A673 (cell line): ENCODE data around the gene BTNL2. TPM values are rescaled to one million over a fixed set of nuclear protein-coding genes. Genes with fewer than 3 reads are reported as not detected.
A peak's percentile ranks its signal among the peaks of the same experiment; 100 is the strongest.

Experiments
- BruUV-seq: library from RNA; stranded (reverse); fragments of 400-500 nt; replicated peaks from 2 replicates; lab custom pipeline; 2021; lab: Mats Ljungman, UMichigan
- CTCF ChIA-PET: fragments of 300-600 bp; sonication (Branson Sonifier 250); formaldehyde crosslinking; loops from one replicate; lab custom pipeline; 2022; ENCODE audit warnings: antibody characterized with exemption; lab: Charles Lee
- POLR2A ChIA-PET: fragments of 300-600 bp; sonication (Branson Sonifier 250); formaldehyde crosslinking; loops from one replicate; lab custom pipeline; 2022; ENCODE audit warnings: antibody characterized with exemption; ENCODE audit not compliant: low non-redundant PET; lab: Charles Lee
- DNase-seq: peaks from one replicate; pipeline ENCODE4 v3.0.0-alpha.2; 2015; ENCODE audit warnings: low spot score
- H3K27ac ChIP-seq: fragments of 200-600 bp; sonication (generic); 2 replicates; pipeline ENCODE4 v1.5.1; 2016; ENCODE audit warnings: mixed run types, low read depth, mild to moderate bottlenecking, mixed read lengths, antibody characterized with exemption, low read length; ENCODE audit not compliant: poor library complexity, severe bottlenecking
- H3K27me3 ChIP-seq: fragments of 200-600 bp; sonication (generic); replicated peaks from 2 replicates; pipeline ENCODE4 v1.6.1; 2017; ENCODE audit warnings: mixed run types, low read depth, mild to moderate bottlenecking, mixed read lengths, antibody characterized with exemption, low read length; ENCODE audit not compliant: insufficient read depth, poor library complexity
- H3K36me3 ChIP-seq: fragments of 200-600 bp; sonication (generic); 2 replicates; pipeline ENCODE4 v1.6.1; 2016; ENCODE audit warnings: mixed run types, mild to moderate bottlenecking, mixed read lengths, antibody characterized with exemption, low read length; ENCODE audit not compliant: insufficient read depth, poor library complexity, severe bottlenecking
- H3K4me1 ChIP-seq: fragments of 200-600 bp; sonication (generic); 2 replicates; pipeline ENCODE4 v1.6.1; 2017; ENCODE audit warnings: mixed run types, mild to moderate bottlenecking, mixed read lengths, antibody characterized with exemption, low read length; ENCODE audit not compliant: insufficient read depth, poor library complexity, severe bottlenecking
- H3K4me3 ChIP-seq: fragments of 200-600 bp; sonication (generic); 2 replicates; pipeline ENCODE4 v1.5.1; 2016; ENCODE audit warnings: low read depth, mixed run types, mild to moderate bottlenecking, mixed read lengths, low read length; ENCODE audit not compliant: poor library complexity, severe bottlenecking
- H3K9me3 ChIP-seq: fragments of 200-600 bp; sonication (generic); 2 replicates; pipeline ENCODE4 v1.6.1; 2016; ENCODE audit warnings: mixed run types, low read depth, mild to moderate bottlenecking, mixed read lengths, antibody characterized with exemption, low read length; ENCODE audit not compliant: poor library complexity, severe bottlenecking
- CTCF ChIP-seq: fragments of 300-800, 200-600 bp; sonication (generic); conservative IDR thresholded peaks from 2 replicates; pipeline ENCODE4 v1.5.1; 2017; ENCODE audit warnings: low read depth, mild to moderate bottlenecking, antibody characterized with exemption, low read length, moderate library complexity, mixed read lengths
- EZH2 ChIP-seq: fragments of 200-600 bp; sonication (generic); IDR thresholded peaks from 2 replicates; pipeline ENCODE4 v1.6.1; 2017; ENCODE audit warnings: borderline replicate concordance, low read depth, mild to moderate bottlenecking, mixed read lengths, antibody characterized with exemption, low read length; ENCODE audit not compliant: poor library complexity, severe bottlenecking
- intact Hi-C: fragments of 100-400 bp; cut with micrococcal nuclease; formaldehyde crosslinking; loops from one replicate; pipeline ENCODE4 v1.10.0; 2022; ENCODE audit not compliant: unreplicated experiment
- total RNA-seq: library from RNA; stranded (reverse); gene quantifications from 2 replicates; pipeline ENCODE4 v1.2.3, GENCODE V29; 2021

BTNL2 gene
- total RNA-seq, 1 experiment from 2014 or later = not detected

GRCh38 chr6:32393665-32394420 is 13.1 kb downstream of the BTNL2 start:
- CTCF ChIA-PET = no interaction called here
- no peaks in the 10 kb centered on the region for H3K4me1 ChIP-seq
- peak; percentile 61 for DNase-seq
- no peak overlapping the region for H3K27ac ChIP-seq
- no peaks in the 10 kb centered on the region for H3K27me3 ChIP-seq
- TF ChIP-seq EZH2 (no peak), CTCF (0 out of 2 replicates have a peak, but pooled peaks have one; percentile 17)
- POLR2A ChIA-PET = interaction anchor here (0.6 kb wide), 1 partner anchor 10 kb away, joined by 3 read pairs; no protein-coding TSS in a partner anchor
- no peaks in the 10 kb centered on the region for H3K36me3 ChIP-seq
- BruUV-seq = no TSS peak
- no peak overlapping the region for H3K4me3 ChIP-seq
- H3K9me3 ChIP-seq = no peaks in the 10 kb centered on the region
- intact Hi-C loops = no loop called here

- TF ChIP-seq CTCF (no peak), EZH2 (no peak)
- intact Hi-C loops = no loop called here
- no peaks in the 10 kb centered on the region for H3K9me3 ChIP-seq
- no peak overlapping the region for H3K4me3 ChIP-seq
- CTCF ChIA-PET = no interaction called here
- no peaks in the 10 kb centered on the region for H3K4me1 ChIP-seq
- DNase-seq = no peak
- H3K27me3 ChIP-seq = no peaks in the 10 kb centered on the region
- H3K36me3 ChIP-seq = no peaks in the 10 kb centered on the region
- POLR2A ChIA-PET = no interaction called here
- no peak overlapping the region for H3K27ac ChIP-seq
- no TSS peak for BruUV-seq
Measured at GRCh38 chr6:32391505-32391904, 15.5 kb downstream of the BTNL2 start.

- H3K4me3 ChIP-seq = no peak overlapping the region
- no peak for DNase-seq
- no TSS peak for BruUV-seq
- POLR2A ChIA-PET = no interaction called here
- CTCF ChIA-PET = no interaction called here
- H3K27me3 ChIP-seq = no peaks in the 10 kb centered on the region
- no peaks in the 10 kb centered on the region for H3K36me3 ChIP-seq
- no peak overlapping the region for H3K27ac ChIP-seq
- no peak for TF ChIP-seq EZH2
- intact Hi-C loops = no loop called here
- no peaks in the 10 kb centered on the region for H3K9me3 ChIP-seq
- no peaks in the 10 kb centered on the region for H3K4me1 ChIP-seq
Measured at GRCh38 chr6:32387589-32388340, 19.2 kb downstream of the BTNL2 start.
